Ectodermal cell (in vitro differentiated cells): ENCODE measurements around the gene ZSCAN31. TPM values are rescaled to one million over a fixed set of nuclear protein-coding genes. Genes with fewer than 3 reads are reported as not detected.

ENCODE experiments used
- H3K27ac ChIP-seq: 2 replicates; pipeline ENCODE4 v1.7.0; 2013; ENCODE audit warnings: mild to moderate bottlenecking, low read depth, low read length; ENCODE audit not compliant: insufficient read depth, poor library complexity, severe bottlenecking
- H3K27me3 ChIP-seq: 2 replicates; pipeline ENCODE4 v1.7.0; 2013; ENCODE audit warnings: mild to moderate bottlenecking, low read length; ENCODE audit not compliant: insufficient read depth, control insufficient read depth, poor library complexity, severe bottlenecking
- H3K36me3 ChIP-seq: one replicate; pipeline ENCODE4 v1.7.0; 2013; ENCODE audit warnings: low read length; ENCODE audit not compliant: control insufficient read depth, insufficient read depth
- H3K4me1 ChIP-seq: one replicate; pipeline ENCODE4 v1.7.0; 2013; ENCODE audit warnings: low read length; ENCODE audit not compliant: control insufficient read depth, insufficient read depth
- H3K4me3 ChIP-seq: 2 replicates; pipeline ENCODE4 v1.7.0; 2013; ENCODE audit warnings: low read depth, low read length, control low read depth; ENCODE audit not compliant: insufficient read depth
- H3K9me3 ChIP-seq: 2 replicates; pipeline ENCODE4 v1.7.0; 2013; ENCODE audit warnings: mild to moderate bottlenecking, low read length, moderate library complexity; ENCODE audit not compliant: control insufficient read depth
- WGBS, 2 experiments: methylation state at CpG; one replicate each; pipeline ENCODE4 v1.1.7; 2013; ENCODE audit warnings: missing lambda C conversion rate in 2 of 2; 5-methylcytosine and 5-hydroxymethylcytosine counted together
- polyA plus RNA-seq, 4 experiments: library from polyadenylated mRNA; stranded (reverse); fragments of 50-300 nt; gene quantifications; one replicate each; pipeline ENCODE4 v1.2.3, GENCODE V29; 2013

ZSCAN31 gene
- polyA plus RNA-seq (2013, experiment 1 of 4) = 5.2 TPM
- polyA plus RNA-seq (2013, experiment 2 of 4) = 6.8 TPM
- polyA plus RNA-seq (2013, experiment 3 of 4) = 6.0 TPM
- 6.0 TPM for polyA plus RNA-seq (2013, experiment 4 of 4)

GRCh38 chr6:28335564-28336283 is at the start of gene ZSCAN31:
Gene ZSCAN31 (minus strand): TSS chr6:28336148. CDS start chr6:28329683, 6,465 bp downstream.
- H3K4me3 ChIP-seq = peak within 1 kb of the TSS; percentile 92
- H3K36me3 ChIP-seq = no peaks in the 10 kb centered on the region
- WGBS, 2 experiments = 0 to 1% methylated on average over 35 of the region's 35 CpGs
- peaks cover 5% of the 10 kb centered on the region for H3K4me1 ChIP-seq
- peak within 1 kb of the TSS; percentile 100 for H3K27ac ChIP-seq
- no peaks in the 10 kb centered on the region for H3K27me3 ChIP-seq
- no peaks in the 10 kb centered on the region for H3K9me3 ChIP-seq

- Histone ChIP-seq H3K27ac (no peak overlapping the region), H3K36me3 (peaks cover 52% of the 10 kb centered on the region), H3K4me3 (no peak overlapping the region)
Measured at GRCh38 chr6:28384143-28384533, 48.2 kb upstream of the ZSCAN31 start.

GRCh38 chr6:28383235-28384142 is 47.5 kb upstream of the ZSCAN31 start:
- Histone ChIP-seq H3K36me3 (peaks cover 49% of the 10 kb centered on the region), H3K9me3 (no peaks in the 10 kb centered on the region), H3K4me3 (peak overlapping the region; percentile 54), H3K27me3 (no peaks in the 10 kb centered on the region), H3K4me1 (no peaks in the 10 kb centered on the region), H3K27ac (peak overlapping the region; percentile 41)
- 11 to 12% methylated on average over 31 of the region's 31 CpGs for WGBS, 2 experiments

More at GRCh38 chr6:28384143-28384533, 48.2 kb upstream of the ZSCAN31 start:
- H3K27me3 ChIP-seq = no peaks in the 10 kb centered on the region
- no peaks in the 10 kb centered on the region for H3K4me1 ChIP-seq
- 84 to 85% methylated on average over 2 of the region's 2 CpGs for WGBS, 2 experiments
- no peaks in the 10 kb centered on the region for H3K9me3 ChIP-seq

- WGBS, 2 experiments = 95 to 96% methylated on average over 2 of the region's 2 CpGs
- Histone ChIP-seq H3K27me3 (no peaks in the 10 kb centered on the region), H3K4me3 (no peak overlapping the region), H3K9me3 (no peaks in the 10 kb centered on the region), H3K4me1 (no peaks in the 10 kb centered on the region), H3K27ac (no peak overlapping the region), H3K36me3 (peaks cover 41% of the 10 kb centered on the region)
Measured at GRCh38 chr6:28380381-28380780, 44.4 kb upstream of the ZSCAN31 start.

- Histone ChIP-seq H3K4me1 (no peaks in the 10 kb centered on the region), H3K27ac (no peak overlapping the region), H3K4me3 (no peak overlapping the region), H3K9me3 (no peaks in the 10 kb centered on the region), H3K36me3 (peaks cover 37% of the 10 kb centered on the region), H3K27me3 (no peaks in the 10 kb centered on the region)
Measured at GRCh38 chr6:28378644-28379043, 42.7 kb upstream of the ZSCAN31 start.

GRCh38 chr6:28377879-28378278 is 41.9 kb upstream of the ZSCAN31 start:
- Histone ChIP-seq H3K4me1 (no peaks in the 10 kb centered on the region), H3K9me3 (no peaks in the 10 kb centered on the region), H3K27me3 (no peaks in the 10 kb centered on the region), H3K36me3 (peaks cover 37% of the 10 kb centered on the region), H3K4me3 (no peak overlapping the region), H3K27ac (no peak overlapping the region)
- 91 to 95% methylated on average over 1 of the region's 1 CpG for WGBS, 2 experiments

- H3K36me3 ChIP-seq = peaks cover 6% of the 10 kb centered on the region
- H3K9me3 ChIP-seq = no peaks in the 10 kb centered on the region
- WGBS, 2 experiments = 93 to 100% methylated on average over 1 of the region's 1 CpG
- H3K4me3 ChIP-seq = no peak overlapping the region
- no peak overlapping the region for H3K27ac ChIP-seq
- H3K27me3 ChIP-seq = no peaks in the 10 kb centered on the region
- no peaks in the 10 kb centered on the region for H3K4me1 ChIP-seq
Measured at GRCh38 chr6:28373925-28374324, 38.0 kb upstream of the ZSCAN31 start.

- WGBS, 2 experiments = 89 to 93% methylated on average over 9 of the region's 9 CpGs
- Histone ChIP-seq H3K36me3 (no peaks in the 10 kb centered on the region), H3K27me3 (no peaks in the 10 kb centered on the region), H3K27ac (no peak overlapping the region), H3K4me1 (no peaks in the 10 kb centered on the region), H3K9me3 (no peaks in the 10 kb centered on the region), H3K4me3 (no peak overlapping the region)
Measured at GRCh38 chr6:28371706-28372451, 35.9 kb upstream of the ZSCAN31 start.

- Histone ChIP-seq H3K4me1 (no peaks in the 10 kb centered on the region), H3K9me3 (no peaks in the 10 kb centered on the region), H3K4me3 (no peak overlapping the region), H3K27ac (no peak overlapping the region), H3K36me3 (peaks cover 4% of the 10 kb centered on the region), H3K27me3 (no peaks in the 10 kb centered on the region)
- 94 to 100% methylated on average over 1 of the region's 1 CpG for WGBS, 2 experiments
Measured at GRCh38 chr6:28371280-28371679, 35.3 kb upstream of the ZSCAN31 start.
